ENCODE results near the gene SPCS2. TPM values are rescaled to one million over a fixed set of nuclear protein-coding genes. Genes with fewer than 3 reads are reported as not detected.

SPCS2 gene
- 100 to 1,000 TPM in 2 of 3 donors, 10 to 100 TPM in 1; 76.9 to 117 (median 106) TPM for total RNA-seq
- 37.7 TPM for total RNA-seq (2013)

DNA sequence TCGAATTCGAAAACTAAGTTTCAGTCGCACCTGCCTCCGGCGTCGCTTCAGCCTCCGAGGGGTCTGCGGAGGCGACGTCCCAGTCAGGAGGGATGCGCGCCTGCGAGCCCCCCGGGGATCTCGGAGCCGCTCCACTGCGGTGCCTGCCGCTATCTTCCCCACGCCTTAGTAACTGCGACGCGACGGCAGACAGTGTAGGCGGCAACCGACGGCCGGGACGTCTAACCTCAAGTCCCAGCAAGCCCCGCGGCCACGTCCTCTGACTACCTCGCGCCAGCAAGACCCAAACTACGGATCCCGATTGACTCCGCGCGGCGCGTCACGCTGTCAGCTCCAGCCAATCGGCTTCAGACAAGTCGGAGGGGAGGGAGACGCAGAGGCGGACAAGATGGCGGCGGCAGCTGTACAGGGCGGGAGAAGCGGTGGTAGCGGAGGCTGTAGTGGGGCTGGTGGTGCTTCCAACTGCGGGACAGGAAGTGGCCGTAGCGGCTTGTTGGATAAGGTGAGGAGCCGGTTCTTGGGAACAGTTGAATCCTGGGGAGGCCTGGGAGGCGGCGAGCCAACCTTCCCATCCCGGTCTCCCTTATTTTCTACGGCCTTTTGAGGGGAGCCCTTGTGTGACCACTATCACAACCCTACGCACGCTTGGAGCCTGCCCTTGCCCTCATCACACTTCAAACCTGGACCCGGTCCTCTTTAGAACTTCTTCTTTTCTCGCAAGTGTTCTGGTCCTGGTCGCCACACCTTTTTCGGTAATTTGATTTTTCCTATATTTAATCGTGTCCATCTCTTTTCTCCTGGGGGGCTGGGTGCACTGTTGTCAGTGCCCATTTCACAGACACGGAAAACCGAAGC, at the start of gene SPCS2, which contains the start of gene XRRA1:
Gene SPCS2 (plus strand): TSS at position 369 of the 855 bp plus-strand sequence. CDS start 20 bp downstream, at position 389.
Gene XRRA1 (minus strand): TSS at position 194 of the 855 bp plus-strand sequence. CDS start 8,213 bp downstream, outside the sequence.
- H3K27me3 ChIP-seq (ENCODE audit: control insufficient read depth, insufficient read depth, low read length), result no peaks in the 10 kb centered on the region
- no peaks in the 10 kb centered on the region for H3K9me3 ChIP-seq (ENCODE audit: control insufficient read depth, insufficient read depth, low read length)
- TF ChIP-seq, protein P1, sequence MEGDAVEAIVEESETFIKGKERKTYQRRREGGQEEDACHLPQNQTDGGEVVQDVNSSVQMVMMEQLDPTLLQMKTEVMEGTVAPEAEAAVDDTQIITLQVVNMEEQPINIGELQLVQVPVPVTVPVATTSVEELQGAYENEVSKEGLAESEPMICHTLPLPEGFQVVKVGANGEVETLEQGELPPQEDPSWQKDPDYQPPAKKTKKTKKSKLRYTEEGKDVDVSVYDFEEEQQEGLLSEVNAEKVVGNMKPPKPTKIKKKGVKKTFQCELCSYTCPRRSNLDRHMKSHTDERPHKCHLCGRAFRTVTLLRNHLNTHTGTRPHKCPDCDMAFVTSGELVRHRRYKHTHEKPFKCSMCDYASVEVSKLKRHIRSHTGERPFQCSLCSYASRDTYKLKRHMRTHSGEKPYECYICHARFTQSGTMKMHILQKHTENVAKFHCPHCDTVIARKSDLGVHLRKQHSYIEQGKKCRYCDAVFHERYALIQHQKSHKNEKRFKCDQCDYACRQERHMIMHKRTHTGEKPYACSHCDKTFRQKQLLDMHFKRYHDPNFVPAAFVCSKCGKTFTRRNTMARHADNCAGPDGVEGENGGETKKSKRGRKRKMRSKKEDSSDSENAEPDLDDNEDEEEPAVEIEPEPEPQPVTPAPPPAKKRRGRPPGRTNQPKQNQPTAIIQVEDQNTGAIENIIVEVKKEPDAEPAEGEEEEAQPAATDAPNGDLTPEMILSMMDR (IDR thresholded peaks at IDR 0.05), result no peak
- H3K4me1 ChIP-seq (ENCODE audit: control insufficient read depth, insufficient read depth, low read length), result peaks cover 24% of the 10 kb centered on the region
- Mint-ChIP-seq H3K4me1 (peaks cover 52 to 55% of the 10 kb centered on the region in 2 donors), H3K36me3 (no peaks in the 10 kb centered on the region), H3K9me3 (no peaks in the 10 kb centered on the region), H3K4me3 (peak within 1 kb of the TSS; percentile 99), H3K27ac (peak within 1 kb of the TSS; percentile 97), H3K27me3 (ENCODE audit: low read depth in 2 of 2) (no peaks in the 10 kb centered on the region)
- peak within 1 kb of the TSS; percentile 95 for H3K27ac ChIP-seq (ENCODE audit: low read length)
- H3K4me3 ChIP-seq (ENCODE audit: low read length), result peak within 1 kb of the TSS; percentile 88
- intact Hi-C loops (cut with micrococcal nuclease), result loop anchor here (1.0 kb wide), 1 partner anchor 39 kb away; the partner anchor contains the start of gene NEU3
- H3K36me3 ChIP-seq (ENCODE audit: control insufficient read depth, insufficient read depth, low read length), result peaks cover 3% of the 10 kb centered on the region
- ATAC-seq (peak; percentile 96 to 99 (median 97)), DNase-seq (peak; percentile 96 to 98)
- WGBS (ENCODE audit: insufficient coverage), result 0% methylated on average over 67 of the region's 67 CpGs

DNA sequence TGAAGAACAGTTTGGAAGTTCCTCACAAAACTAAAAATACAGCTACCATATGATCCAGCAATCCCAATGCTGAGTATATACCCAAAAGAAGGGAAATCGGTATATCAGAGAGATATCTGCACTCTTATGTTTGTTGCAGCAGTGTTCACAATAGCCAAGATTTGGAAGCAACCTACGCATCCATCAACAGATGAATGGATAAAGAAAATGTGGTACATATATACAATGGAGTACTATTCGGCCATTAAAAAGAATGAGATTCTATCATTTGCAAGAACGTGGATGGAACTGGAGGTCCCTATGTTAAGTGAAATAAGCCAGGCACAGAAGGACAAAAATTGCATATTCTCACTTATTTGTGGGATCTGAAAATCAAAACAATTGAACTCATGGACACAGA, 46.7 kb upstream of the SPCS2 start:
- ATAC-seq (no peak), DNase-seq (no peak)
- TF ChIP-seq, protein P1 (IDR thresholded peaks at IDR 0.05), result no peak
- no peak overlapping the region for H3K4me3 ChIP-seq (ENCODE audit: low read length)
- Mint-ChIP-seq H3K4me1 (peaks cover 0 to 5% of the 10 kb centered on the region in 2 donors), H3K27me3 (ENCODE audit: low read depth in 2 of 2) (no peaks in the 10 kb centered on the region), H3K36me3 (peaks cover 43% of the 10 kb centered on the region), H3K4me3 (no peak overlapping the region), H3K27ac (no peak overlapping the region), H3K9me3 (peaks cover 12 to 16% of the 10 kb centered on the region in 2 donors)
- no peak overlapping the region for H3K27ac ChIP-seq (ENCODE audit: low read length)
- peaks cover 3% of the 10 kb centered on the region for H3K9me3 ChIP-seq (ENCODE audit: control insufficient read depth, insufficient read depth, low read length)
- intact Hi-C loops (cut with micrococcal nuclease), result no loop called here
- 100% methylated on average over 4 of the region's 4 CpGs for WGBS (ENCODE audit: insufficient coverage)
- H3K36me3 ChIP-seq (ENCODE audit: control insufficient read depth, insufficient read depth, low read length), result peaks cover 5% of the 10 kb centered on the region
- H3K27me3 ChIP-seq (ENCODE audit: control insufficient read depth, insufficient read depth, low read length), result no peaks in the 10 kb centered on the region
- H3K4me1 ChIP-seq (ENCODE audit: control insufficient read depth, insufficient read depth, low read length), result no peaks in the 10 kb centered on the region

DNA sequence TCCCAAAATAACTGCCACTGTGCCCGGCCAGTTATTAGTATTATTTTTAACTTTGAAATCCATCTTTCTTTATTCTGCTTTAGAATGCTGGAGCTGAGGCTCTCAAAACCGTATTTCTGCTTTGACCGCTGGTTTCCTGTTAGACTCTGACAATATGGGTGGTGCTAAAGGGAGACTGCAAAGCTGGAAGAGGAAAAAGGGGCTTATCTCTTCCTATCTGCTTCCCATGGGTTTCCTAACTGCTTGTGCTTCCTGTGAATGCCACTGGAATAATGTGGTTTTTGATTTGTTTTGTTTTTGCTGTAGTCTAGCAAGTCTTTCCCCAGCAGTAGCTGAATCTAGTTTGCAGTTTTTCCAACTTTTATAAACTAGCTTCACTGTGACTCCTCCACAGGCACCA, 43.7 kb upstream of the SPCS2 start:
- no peak for DNase-seq
- Histone ChIP-seq H3K4me1 (ENCODE audit: control insufficient read depth, insufficient read depth, low read length) (no peaks in the 10 kb centered on the region), H3K4me3 (ENCODE audit: low read length) (no peak overlapping the region), H3K9me3 (ENCODE audit: control insufficient read depth, insufficient read depth, low read length) (peaks cover 1% of the 10 kb centered on the region), H3K27me3 (ENCODE audit: control insufficient read depth, insufficient read depth, low read length) (no peaks in the 10 kb centered on the region), H3K36me3 (ENCODE audit: control insufficient read depth, insufficient read depth, low read length) (peaks cover 5% of the 10 kb centered on the region), H3K27ac (ENCODE audit: low read length) (no peak overlapping the region)
- Mint-ChIP-seq H3K9me3 (peaks cover 2 to 4% of the 10 kb centered on the region in 2 donors), H3K36me3 (peaks cover 20% of the 10 kb centered on the region), H3K27ac (peak overlapping the region; percentile 12 to 13), H3K4me3 (no peak overlapping the region), H3K27me3 (ENCODE audit: low read depth in 2 of 2) (no peaks in the 10 kb centered on the region), H3K4me1 (peaks cover 0 to 5% of the 10 kb centered on the region in 2 donors)
- TF ChIP-seq, protein P1 (IDR thresholded peaks at IDR 0.05), result no peak
- 40% methylated on average over 3 of the region's 3 CpGs for WGBS (ENCODE audit: insufficient coverage)
- intact Hi-C loops (cut with micrococcal nuclease), result no loop called here
- no peak for ATAC-seq
